PFSK-1 (cell line): ENCODE results near the gene PCDHB11.

Experiments
- FOXP2 ChIP-seq: optimal IDR thresholded peaks from 2 replicates; pipeline ENCODE3; 2011; ENCODE audit warnings: borderline replicate concordance, control low read depth, inconsistent platforms; ENCODE audit not compliant: insufficient read depth; ENCODE audit errors: extremely low read length, extremely low read depth
- POLR2AphosphoS5 ChIP-seq: IDR thresholded peaks from 2 replicates; pipeline ENCODE4 v1.6.1; 2012; ENCODE audit warnings: low read depth, mild to moderate bottlenecking, control low read depth, low read length, moderate library complexity
- REST ChIP-seq, 2 experiments: IDR thresholded peaks; 2 replicates each; pipeline versions ENCODE4 v1.6.1 to v1.8.0; 2011 to 2012; ENCODE audit warnings: low read depth in 2 of 2, low read length in 2 of 2, control low read depth in 1 of 2, inconsistent platforms in 1 of 2, mild to moderate bottlenecking in 1 of 2, moderate library complexity in 1 of 2; ENCODE audit not compliant: insufficient read depth in 1 of 2
- SIN3A ChIP-seq: IDR thresholded peaks from 2 replicates; pipeline ENCODE4 v1.6.1; 2012; ENCODE audit warnings: mild to moderate bottlenecking, low read length, moderate library complexity, borderline replicate concordance; ENCODE audit not compliant: insufficient read depth
- TAF1 ChIP-seq: IDR thresholded peaks from 2 replicates; pipeline ENCODE4 v1.6.1; 2012; ENCODE audit warnings: low read length, control low read depth, borderline replicate concordance; ENCODE audit not compliant: insufficient read depth

PCDHB11 gene

GRCh38 chr5:141182248-141182647, 17.2 kb upstream of the PCDHB11 start, which contains the start of gene PCDHB16:
TSS of gene PCDHB16 (plus strand) at chr5:141182387. CDS start at chr5:141182560, 173 bp downstream.
- TF ChIP-seq TAF1 (no peak), POLR2AphosphoS5 (no peak), SIN3A (no peak), FOXP2 (no peak), REST (IDR thresholded peaks at IDR 0.05; ENCODE audit: insufficient read depth in 1 of 2, low read depth in 2 of 2, low read length in 2 of 2) (no peak)

GRCh38 chr5:141186897-141187512, 12.4 kb upstream of the PCDHB11 start, which contains the start of gene PCDHB9:
TSS of gene PCDHB9 (plus strand) at chr5:141187161. CDS start at chr5:141187319, 158 bp downstream.
- no peak for TF ChIP-seq POLR2AphosphoS5
- no peak for TF ChIP-seq FOXP2
- TF ChIP-seq TAF1: no peak
- TF ChIP-seq REST (IDR thresholded peaks at IDR 0.05; ENCODE audit: insufficient read depth in 1 of 2, low read depth in 2 of 2, low read length in 2 of 2): no peak
- no peak for TF ChIP-seq SIN3A

GRCh38 chr5:141192110-141192725, 7.2 kb upstream of the PCDHB11 start, which contains the start of gene PCDHB10:
TSS of gene PCDHB10 (plus strand) at chr5:141192353. CDS start at chr5:141192553, 200 bp downstream.
- TF ChIP-seq TAF1: no peak
- TF ChIP-seq SIN3A: no peak
- no peak for TF ChIP-seq REST (IDR thresholded peaks at IDR 0.05; ENCODE audit: insufficient read depth in 1 of 2, low read depth in 2 of 2, low read length in 2 of 2)
- TF ChIP-seq FOXP2: no peak
- no peak for TF ChIP-seq POLR2AphosphoS5

GRCh38 chr5:141196363-141196762, 3.1 kb upstream of the PCDHB11 start:
- TF ChIP-seq FOXP2 (no peak), REST (IDR thresholded peaks at IDR 0.05; ENCODE audit: insufficient read depth in 1 of 2, low read depth in 2 of 2, low read length in 2 of 2) (no peak), SIN3A (no peak), POLR2AphosphoS5 (no peak)
